NCI-H1417 (cell line): Measurements from ENCODE around the gene CYB5B.
A peak's percentile ranks its signal among the peaks of the same experiment; 100 is the strongest.

ENCODE experiments used
- DNase-seq, 3 experiments: peaks; one replicate each; lab custom pipeline; 2025; lab: John Stamatoyannopoulos, UW

The CYB5B gene, protein sequence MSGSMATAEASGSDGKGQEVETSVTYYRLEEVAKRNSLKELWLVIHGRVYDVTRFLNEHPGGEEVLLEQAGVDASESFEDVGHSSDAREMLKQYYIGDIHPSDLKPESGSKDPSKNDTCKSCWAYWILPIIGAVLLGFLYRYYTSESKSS

DNA sequence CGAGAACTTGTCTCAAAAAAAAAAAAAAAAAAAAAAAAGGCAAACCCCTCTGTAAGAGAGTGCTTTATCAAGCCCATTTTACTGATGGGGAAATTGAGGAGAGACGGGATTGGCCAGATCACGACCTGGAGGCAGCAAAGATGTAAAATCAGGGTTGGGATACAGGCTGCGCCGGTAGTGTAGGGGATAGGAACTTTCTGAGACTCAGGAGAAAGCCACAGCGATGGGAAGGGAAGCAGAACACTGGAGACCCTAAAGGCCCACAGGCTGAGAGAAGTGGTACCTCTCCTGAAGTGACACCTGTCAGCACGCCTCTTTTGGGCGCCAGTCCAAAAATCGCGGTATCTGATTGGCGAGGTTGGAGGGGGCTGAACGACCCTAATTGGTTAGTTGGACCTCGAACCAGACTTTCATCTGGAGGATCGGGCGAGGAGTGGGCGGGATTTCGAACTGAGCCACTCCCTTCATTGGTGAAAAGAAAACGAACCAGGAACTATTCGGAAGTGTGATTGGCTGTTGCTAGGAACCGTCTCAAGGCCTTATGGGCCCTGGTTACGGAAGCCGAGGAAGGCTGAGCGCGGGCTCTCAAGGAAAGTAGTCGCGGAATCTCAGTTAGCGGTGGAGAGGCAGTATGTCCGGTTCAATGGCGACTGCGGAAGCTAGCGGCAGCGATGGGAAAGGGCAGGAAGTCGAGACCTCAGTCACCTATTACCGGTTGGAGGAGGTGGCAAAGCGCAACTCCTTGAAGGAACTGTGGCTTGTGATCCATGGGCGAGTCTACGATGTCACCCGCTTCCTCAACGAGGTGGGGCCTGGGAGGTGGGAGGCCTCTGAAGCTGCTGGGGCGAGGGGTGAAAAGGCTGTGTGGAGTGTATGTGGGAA lies at the start of gene CYB5B:
Gene CYB5B, plus strand, starts transcription at position 567 of the 882 bp plus-strand sequence. Its CDS starts 65 bp downstream, at position 632.
- DNase-seq: peak; percentile 95 to 99 (median 96)

DNA sequence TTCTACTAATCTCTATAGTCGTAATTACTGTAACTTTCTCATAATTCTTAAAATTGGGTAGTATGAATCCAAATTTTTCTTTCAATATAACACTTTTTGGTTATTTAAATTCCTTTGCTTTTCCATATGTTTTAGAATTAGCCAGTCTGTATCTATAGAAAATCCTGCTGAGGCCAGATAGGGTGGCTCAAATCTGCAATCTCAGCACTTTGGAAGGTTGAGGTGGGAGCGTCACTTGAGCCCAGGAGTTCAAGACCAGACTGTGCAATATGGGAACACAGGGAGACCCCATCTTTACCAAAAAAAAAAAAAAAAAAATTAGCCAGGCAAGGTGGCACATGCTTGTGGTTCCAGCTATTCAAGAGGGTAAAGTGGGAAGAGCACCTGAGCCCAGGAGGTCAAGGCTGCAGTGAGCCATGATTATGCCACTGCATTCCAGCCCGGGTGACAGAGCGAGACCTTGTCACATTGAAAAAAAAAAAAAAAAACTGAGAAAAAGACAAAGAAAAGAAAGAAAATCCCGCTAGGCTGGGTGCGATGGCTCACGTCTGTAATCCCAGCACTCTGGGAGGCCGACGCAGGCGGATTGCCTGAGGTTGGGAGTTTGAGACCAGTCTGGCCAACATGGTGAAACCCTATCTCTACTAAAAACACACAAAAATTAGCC lies 47.9 kb upstream of the CYB5B start:
- DNase-seq: no peak

DNA sequence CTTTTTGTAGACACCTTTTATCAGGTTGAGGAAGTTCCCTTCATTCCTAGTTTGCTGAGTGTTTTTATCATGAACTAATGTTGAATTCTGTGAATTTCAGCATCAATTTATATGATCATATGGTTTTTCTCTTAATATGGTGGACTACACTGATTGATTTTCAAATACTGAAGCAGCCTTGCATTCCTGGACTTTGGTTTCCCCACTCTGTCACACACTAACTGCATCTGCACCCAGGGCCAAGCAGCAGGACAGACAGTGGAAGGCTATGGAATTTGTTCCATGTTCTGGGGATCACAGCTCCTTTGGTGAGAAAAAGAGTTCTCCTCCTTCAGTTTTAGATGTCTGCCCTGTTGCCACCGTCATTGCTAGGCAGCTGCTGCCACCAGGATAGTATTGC lies 46.4 kb upstream of the CYB5B start:
- no peak for DNase-seq

DNA sequence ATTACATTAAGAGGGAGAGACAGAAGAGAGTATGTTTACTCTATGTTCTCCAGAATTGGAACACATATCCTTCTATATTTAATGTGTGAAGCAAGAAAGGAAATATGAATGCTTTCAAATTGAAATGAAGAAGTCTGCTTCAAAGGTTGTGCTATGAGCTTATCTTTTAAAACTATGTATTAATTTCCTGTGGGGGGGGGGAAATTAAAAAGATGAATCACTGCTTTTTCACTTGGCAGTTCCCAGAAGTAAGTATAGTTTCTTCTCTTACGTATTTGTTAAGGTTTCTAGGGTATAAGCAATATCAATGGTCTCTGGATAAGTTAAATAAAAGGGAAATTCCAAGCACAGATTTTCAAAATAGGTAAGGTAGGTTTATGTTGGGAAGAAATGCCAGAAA lies 45.7 kb upstream of the CYB5B start:
- DNase-seq: no peak

DNA sequence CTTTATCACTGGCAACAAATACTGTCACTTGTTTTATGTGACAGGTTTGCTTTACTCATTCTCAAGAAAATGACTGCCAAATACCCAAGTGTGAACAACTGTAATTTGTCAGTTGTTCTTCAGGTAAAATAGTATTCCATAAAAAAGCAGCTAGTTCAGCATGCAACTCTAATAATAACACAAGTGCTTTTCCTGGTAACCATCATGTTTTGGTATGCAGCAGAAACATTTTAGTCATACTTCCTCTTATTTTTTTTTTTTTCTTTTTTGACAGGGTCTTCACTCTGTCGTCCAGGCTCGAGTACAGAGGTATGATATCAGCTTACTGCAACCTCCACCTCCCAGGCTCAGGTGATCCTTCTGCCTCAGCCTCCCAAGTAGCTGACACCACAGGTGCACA lies 43.2 kb upstream of the CYB5B start:
- DNase-seq: no peak

DNA sequence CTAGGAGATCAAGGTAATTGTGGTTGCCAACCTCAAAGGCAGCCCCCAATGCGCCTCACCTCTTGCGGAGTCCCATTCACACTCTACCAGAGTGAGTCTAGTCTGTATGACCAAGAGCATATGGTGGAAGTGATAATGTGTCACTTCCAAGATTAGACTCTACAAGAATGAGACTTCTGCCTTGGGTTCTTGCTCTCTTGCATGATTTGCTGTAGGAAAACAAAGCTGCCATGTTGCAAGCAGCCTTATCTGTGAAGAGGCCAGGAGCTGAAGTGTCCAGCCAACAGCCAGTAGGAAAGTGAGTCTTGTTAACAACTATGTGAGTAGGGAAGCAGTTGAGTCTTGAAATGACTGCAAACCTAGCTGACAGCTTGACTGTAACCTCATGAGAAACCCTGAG lies 42.0 kb upstream of the CYB5B start:
- DNase-seq: no peak

DNA sequence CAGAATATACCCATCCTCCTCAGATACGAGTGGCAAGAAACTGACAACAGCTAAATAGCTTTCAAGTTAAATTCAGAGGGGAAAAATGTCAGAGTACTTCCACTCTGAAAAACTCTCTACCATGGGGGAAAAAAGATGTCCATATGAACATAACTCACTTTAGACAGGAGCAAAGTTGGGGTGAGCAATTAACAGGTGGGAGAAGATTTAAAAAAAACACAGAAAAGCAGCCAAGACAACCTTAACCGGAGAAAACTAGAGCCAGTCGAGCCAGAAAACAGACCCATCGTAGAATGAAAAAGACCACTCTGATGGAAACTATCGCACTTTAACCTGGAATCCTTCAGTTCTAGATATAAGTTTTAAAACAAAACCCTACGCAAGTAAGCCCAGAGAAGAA lies 39.4 kb upstream of the CYB5B start:
- DNase-seq: no peak

DNA sequence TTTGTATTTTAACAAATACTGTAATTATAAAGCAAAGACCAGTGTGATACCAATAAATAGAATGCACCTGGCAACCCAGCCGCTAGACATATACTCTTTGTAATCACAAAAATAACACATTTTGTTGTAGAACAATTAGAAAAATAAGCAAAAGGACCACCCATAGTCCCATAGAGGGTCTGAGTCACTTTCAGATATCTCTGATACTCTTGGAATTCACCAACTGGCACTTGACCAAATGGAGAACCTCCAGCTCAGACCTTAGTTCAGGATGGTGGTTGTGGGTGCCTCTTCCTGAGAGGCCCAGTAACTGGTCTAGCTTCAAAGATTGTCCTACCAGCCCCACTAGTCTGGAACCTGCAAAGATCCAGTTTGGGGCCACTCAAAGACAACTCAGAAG lies 37.8 kb upstream of the CYB5B start:
- DNase-seq: no peak

DNA sequence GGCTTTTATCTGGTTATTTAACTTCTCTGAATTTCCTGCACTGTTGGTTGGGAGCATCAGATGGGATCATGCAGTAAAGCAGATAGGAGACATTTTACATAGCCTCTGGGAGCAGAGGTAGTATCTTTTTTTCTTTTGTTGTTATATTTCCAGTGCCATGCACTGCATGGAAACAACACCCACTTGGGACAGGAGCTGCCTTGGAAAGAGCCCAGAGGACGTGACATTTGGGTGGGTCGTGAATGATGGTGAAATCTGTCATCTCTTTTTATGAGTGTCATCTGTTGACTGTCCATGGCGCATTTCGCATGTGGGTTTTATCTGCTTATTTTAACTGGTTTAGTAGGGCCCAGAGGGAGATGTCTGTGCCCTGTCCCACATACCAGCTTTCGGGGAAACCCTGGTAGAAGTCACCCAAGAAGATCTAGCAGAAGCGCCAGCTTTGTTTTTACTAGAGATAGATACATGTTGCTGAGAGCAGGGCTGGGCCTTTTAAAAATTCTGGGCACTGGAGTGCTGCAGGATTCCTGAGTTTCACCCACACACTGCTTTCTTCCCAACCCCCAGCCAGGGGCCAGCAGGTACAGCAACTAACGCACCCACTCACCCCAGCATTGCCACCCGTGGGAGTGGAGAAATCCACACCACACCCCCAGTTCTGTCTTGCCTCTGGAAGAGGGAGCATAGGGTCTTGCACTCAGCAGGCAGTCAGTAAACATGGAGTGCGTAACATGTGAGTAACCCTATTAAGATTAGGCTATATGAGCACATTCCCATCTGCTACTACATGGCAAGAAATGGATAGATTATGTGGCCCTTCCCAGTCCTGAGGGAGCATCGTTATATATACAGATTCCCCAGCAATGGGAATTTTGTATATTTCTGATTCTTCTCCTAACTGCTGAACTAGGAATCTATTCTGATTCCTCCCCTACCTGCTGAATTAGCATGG lies 30.2 kb upstream of the CYB5B start:
- no peak for DNase-seq

DNA sequence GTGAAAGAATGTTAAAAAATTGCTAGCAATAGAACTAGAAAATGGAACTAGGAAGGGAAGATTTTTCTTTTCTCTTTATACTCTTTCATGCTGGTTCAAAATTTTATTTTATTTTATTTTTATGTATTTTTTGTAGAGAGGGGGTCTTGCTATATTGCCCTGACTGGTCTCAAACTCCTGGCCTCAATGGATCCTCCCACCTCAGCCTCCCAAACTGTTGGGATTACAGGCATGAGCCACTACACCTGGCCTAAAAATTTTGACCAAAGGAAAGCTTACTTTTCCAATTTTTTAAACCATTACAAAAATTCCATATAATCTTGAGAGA lies 28.6 kb upstream of the CYB5B start:
- no peak for DNase-seq

DNA sequence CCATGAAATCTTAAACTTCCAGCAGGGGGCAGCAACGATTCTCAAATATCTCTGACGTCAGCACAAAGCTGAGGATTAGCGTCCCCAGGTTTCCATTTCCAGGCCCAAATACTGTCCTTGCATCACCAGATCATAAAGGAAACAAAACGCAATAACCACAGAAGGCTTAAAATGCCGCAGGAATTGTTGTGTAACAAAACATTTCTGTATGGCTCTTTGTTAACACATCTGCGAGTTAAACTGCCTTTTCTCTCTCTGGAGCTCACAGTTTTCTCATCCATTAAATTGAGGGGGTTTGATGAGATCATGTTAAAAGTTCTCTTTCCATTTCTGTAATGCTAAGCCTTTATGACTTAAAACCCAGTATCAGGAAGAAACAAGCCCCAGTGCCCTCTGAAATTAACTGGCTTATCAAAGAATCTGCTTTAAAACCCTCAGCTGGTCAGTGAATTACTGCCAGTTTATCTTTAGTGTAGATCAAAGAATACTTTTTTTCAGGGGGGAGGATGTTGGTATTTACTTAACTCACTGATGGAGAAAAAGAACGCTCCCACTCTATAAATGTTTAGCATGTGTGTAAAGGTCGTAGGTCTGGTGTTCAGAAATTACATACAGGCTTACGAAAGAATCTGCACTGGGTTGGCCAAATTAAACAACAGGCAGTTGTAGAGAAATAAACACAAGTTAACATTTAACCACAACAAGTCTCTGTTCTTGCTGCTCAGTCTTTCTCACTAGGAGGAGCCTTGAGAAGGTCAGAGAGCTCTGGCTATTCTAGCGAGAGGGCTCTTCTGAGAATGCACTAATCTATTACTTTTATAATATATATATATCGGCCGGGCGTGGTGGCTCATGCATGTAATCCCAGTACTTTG lies 28.0 kb upstream of the CYB5B start:
- DNase-seq: peak; percentile 67 to 91 (median 77)

DNA sequence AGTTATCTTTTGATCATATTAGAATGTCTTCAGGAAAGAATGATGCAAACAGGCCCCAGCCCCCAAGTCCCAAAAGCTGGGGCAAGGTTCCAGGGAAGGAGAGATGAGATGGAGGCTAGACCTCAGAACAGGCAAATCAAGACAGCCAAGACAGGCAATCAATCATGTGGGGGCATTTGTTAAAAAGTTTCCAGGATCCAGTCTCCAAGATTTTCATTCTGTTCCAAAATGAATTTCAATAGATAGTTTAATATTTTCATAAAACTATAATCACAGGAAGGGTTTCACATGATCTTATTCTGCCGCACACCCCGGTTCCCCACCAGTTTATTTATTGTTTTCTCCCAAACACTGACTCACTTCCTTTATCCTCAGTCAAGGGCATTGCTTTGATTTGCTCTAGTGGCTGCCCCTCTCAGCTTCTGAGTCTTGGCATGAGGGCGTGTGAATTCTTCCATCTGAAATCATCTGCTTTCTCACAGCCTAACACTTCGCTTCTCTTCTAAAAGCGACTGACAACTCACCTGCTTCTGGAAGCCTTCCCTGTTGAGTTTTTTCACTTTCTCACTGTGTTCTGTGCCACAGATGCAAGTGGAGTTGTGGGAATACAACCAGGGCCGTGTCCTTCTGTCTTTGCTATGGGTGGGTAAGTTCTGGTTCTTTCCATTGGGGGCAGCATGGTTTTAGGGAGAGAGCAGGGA lies 26.4 kb upstream of the CYB5B start:
- peak in 1 of 3 experiments; percentile 12 for DNase-seq

DNA sequence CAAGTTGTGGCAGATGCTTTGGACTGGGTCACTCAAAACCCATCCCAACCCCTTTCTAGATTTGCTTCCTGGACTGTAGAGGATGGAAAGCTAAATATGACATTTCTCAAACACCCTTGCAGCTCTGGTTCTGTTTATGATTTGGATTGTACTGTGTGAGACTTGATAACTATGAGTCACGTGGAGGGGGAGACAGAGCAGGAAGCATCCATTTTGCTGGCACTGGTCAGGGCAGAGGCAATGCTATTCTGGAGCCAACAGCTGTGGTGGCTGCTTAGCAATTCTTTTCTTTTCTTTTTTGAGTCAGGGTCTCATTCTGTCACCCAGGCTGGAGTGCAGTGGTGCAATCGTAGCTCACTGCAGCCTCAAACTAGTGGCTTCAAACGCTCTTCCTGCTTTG lies 25.1 kb upstream of the CYB5B start:
- DNase-seq: no peak

DNA sequence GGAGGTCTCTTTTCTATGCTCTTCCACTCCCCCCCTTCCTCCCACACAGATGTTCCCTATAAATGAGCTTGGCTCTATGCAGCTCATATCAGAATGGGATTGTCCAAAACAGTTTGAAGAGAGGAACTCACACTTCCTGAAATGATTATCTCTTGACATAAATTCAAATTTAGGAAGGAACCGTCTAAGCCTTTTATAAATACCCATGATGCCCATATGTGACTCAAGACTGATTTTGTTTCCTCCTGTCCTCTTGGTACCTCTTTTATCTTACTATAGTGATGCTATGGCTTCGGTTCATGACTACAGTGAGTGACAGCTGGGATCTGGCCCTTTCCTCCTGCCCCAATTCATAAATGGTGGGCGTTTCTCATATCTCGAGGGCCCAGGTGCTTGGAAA lies 22.0 kb upstream of the CYB5B start:
- no peak for DNase-seq

DNA sequence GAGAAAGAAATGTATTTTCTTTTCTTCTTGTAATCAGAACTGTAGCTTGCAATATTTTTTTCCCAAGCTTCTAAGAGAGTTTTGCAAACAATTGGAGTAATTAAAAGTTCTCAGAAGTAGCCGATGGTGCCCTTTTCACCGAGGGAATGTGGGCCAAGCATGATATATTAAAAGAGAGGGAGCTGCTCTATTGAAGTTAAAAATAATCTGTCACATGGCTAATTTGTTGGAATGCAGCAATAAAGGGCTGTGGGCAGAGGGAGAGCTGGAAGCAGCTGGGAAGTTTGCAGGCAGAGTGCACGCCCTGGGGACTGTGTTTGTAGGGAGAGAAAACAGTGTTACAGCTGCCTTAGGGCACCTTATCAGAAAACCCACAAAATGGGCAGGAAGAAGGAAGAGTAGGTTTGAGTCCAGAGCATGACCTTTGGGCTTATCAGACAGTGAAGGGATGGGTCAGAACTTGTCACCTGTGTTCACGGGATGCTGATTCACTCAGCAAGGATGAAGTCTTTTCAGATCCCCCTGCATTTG lies 20.1 kb upstream of the CYB5B start:
- DNase-seq: no peak

DNA sequence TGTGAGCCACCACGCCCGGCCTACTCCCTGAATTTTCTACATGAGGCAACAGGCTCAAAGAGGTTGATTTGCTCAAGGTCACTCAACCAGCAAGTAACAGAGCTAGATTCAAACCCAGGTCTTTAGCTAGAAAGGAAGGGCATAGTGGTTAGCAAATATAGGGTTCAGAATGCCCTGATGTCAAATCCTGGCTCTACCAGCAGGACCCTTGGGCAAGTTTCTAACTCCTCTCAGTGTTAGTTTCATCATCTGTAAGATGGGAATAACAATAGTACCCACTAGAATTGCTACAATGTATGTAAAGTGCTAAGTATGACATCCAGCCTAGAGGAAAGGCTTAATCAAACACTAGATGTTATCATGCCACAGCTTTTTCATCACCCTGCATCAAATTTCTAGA lies 19.1 kb upstream of the CYB5B start:
- DNase-seq: no peak

DNA sequence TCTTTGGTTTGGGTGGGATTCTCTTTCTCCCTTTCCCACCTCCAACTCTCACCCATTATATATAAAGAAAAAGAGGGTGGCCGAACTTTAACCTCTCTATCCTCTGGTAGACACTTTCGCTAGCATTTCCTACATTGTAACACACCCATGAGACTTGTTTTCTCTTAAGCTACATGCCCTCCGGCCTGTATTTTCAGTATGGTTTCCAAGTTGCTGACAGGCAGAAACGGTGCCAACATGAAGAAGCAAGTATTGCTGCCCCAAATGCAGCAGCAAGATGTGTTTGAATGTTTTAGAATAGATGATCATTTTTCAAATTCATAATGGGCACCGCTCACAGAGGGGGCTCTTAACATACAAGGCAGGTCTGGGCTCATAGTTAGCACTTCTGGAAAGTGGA lies 18.7 kb upstream of the CYB5B start:
- DNase-seq: no peak

DNA sequence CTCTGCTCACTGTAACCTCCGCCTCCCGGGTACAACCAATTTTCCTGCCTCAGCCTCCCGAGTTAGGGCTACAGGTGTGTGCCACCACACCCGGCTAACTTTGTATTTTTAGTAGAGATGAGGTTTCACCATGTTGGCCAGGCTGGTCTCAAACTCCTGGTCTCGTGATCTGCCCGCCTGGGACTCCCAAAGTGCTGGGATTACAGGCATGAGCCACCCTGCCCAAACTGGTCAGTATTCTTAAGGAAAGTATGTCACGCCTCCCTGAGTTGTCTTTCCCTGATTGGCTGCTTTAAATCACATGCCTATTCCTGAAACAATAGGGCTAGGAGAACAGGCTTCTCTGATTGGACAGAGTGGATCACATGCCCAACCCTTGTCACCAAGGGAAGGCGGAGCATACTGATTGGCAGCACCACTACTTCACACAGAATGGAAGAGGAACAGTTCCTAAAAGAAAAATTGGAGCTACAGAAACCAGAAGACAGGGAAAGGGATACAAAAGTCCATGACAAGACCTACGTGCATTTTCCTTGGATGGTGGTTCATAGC lies 17.6 kb upstream of the CYB5B start:
- DNase-seq: no peak

DNA sequence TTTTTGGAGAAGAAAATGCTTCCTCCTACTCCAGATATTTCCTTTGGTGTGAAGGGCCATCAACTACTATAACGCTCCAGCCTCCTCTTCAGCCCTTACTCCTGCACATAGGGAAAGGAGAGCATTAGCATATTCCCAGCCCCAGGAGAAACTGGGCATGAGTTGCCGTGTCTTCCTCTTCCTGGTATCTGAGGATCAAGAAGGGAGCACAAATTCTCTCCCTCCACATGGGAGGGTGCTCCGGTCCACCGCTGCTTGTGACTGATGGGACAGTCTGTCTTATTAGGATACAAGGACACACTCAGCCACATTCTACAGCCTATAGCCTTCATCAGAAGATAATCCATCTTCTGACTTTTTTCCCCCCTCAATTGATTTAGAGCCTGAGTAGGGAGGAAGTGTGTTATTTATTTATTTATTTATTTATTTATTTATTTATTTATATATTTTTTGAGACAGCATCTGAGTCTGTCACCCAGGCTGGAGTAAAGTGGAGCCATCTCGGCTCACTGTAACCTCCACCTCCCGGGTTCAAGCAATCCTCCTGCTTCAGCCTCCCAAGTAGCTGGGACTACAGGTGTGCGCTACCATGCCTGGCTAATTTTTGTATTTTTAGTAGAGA lies 16.6 kb upstream of the CYB5B start:
- DNase-seq: no peak

DNA sequence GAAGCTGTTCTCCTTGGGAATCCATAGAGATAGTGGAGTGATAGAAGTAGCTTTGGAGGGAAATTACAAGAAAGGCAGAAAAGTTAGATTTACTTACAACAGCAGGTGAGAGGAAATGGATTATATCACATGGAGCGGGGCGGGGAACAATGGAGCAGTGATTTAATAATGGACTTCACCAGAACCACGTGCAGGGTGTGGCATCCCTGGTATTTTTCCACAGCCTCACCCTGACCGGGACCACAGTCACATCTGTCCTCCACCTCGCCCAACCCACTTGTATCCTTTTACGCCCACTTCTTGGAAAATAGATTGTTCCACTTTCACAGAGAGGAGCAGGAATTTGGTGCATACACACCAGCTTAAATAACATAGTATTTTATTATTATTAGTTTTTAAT lies 15.9 kb upstream of the CYB5B start:
- DNase-seq: no peak
